HG02623 (cell line): ENCODE results near the gene DNAJC1.
"Not testable (repeated sequence)": the region's sequence is repeated elsewhere in the genome, so short reads cannot be mapped to it uniquely, and the experiment has no call there.

Experiments
- ATAC-seq: cut with Tn5 transposase; IDR thresholded peaks from one replicate; pipeline ENCODE4 v1.9.1; 2021; ENCODE audit warnings: moderate library complexity; ENCODE audit not compliant: unreplicated experiment

The DNAJC1 gene

GRCh38 chr10:21830037-21830436, 173.5 kb downstream of the DNAJC1 start:
- ATAC-seq: no peak

GRCh38 chr10:21827308-21827707, 176.2 kb downstream of the DNAJC1 start:
- ATAC-seq: no peak

- ATAC-seq: no peak
Observed at GRCh38 chr10:21826725-21827124, 176.8 kb downstream of the DNAJC1 start.

DNA sequence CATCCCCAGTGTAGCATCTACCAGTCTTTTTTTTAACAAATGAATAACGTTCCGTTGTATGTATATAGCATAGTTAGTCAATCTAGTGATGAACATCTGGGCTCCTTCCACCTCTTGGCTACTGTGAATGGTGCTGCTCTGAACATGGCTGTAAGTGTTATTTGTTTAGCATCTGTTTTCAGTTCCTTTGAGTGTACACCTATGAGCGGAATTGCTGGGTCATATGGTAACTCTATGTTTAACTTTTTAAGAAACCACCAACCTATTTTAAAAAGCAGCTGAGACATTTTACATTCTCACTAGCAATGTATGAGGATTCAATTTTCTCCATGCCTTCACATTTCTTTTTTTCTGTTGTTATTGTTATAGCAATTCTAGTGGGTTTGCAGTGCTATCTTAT, 178.2 kb downstream of the DNAJC1 start:
- no peak for ATAC-seq

DNA sequence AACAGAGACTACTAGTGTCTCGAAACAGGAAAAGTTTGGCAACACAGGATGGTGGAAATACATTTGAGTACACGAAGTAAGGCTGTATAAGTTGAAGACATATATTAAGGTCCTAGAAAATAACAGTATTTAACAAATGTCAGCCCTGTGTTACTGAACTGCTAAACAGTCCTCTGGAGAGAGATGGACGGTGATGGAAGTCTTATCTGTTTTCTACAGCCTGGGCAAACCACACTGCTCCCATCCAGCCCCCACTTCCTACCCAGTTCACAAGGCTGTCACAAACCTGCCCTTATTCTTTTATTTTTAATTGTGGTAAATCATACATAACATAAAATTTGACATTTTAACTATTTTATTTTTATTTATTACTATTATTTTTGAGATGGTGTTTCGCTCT, 179.1 kb downstream of the DNAJC1 start:
- no peak for ATAC-seq

DNA sequence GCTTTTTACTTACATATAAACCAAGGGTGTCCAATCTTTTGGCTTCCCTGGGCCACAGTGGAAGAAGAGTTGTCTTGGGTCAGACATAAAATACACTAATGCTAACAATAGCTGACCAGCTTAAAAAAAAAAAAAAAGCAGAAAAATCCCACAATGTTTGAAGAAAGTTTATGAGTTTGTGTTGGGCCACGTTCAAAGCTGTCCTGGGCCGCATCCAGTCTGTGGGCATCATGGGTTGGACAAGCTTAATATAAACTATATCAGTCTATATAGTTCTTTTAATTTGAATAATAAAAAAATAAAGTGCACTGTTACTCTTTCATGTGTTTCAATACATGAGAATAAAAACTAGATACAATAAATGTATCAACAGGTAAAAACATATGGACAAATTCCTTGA, 179.9 kb downstream of the DNAJC1 start:
- ATAC-seq: no peak

DNA sequence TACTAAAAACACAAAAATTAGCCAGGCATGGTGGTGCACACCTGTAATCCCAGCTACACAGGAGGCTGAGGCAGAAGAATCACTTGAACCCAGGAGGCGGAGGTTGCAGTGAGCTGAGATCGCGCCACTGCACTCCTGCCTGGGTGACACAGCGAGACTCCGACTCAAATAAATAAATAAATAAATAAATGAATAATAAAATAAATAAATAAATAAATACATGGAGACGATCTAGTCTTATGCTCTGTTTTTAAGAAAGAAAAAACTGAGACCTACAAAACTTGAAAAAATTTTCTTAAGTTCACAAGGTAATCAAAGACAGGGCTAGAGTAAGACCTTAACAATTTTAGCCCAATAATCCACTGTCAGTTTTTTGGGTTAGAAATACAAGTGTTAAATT, 181.3 kb downstream of the DNAJC1 start:
- not testable (repeated sequence) for ATAC-seq

GRCh38 chr10:21820952-21821351, 182.6 kb downstream of the DNAJC1 start:
- no peak for ATAC-seq

- not testable (repeated sequence) for ATAC-seq
Observed at GRCh38 chr10:21818416-21818815, 185.1 kb downstream of the DNAJC1 start.

DNA sequence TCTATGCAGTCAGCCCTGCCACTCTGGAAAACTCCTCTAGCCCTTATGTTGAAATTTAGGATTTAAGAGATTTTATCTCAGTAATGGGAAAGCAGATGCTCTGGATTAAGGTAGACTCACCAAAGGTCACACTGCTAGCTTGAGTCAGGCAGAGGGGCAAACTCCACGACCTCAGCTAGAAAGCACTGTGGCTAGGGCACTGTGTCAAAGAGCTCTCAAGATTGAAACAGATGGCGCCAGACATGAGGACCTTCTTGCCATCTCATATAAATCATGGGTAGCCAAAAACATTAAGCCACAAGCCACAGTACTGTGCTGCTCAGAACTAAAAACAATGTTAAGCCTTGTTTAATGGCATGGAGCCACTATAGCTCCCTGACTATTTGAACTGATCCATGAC, 188.7 kb downstream of the DNAJC1 start:
- ATAC-seq: no peak

- no peak for ATAC-seq
Observed at GRCh38 chr10:21813946-21814345, 189.6 kb downstream of the DNAJC1 start.

GRCh38 chr10:21811245-21811585, 192.3 kb downstream of the DNAJC1 start:
- ATAC-seq: no peak

DNA sequence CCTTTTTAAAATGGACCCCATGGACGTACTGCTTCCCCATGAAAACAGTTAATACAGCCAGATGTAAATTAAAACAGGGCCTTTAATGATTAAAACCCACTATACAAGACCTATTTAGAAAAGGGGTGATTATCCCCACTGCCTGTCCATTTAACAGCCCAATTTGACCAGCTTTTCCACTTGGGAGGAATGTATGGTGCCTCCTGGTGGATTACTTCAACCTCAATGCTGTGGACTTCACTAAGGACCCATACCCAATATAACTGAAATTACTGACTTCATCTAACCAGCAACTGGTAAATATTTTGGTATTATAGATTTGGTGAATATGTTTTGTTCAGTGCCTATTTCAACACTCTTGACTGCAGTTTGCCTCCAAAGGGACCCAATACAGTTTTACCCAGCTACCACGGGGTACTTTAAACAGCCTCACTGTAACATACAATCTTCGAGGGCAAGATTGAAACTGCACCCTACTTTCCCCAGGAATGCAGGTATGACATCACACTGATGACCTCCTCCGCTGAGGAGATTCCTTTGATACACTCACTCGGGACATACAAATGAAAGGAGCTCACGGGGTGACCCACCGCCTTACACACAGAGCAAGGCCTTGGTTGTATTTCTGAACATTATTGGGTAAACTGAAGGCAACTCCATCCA, 192.8 kb downstream of the DNAJC1 start:
- no peak for ATAC-seq

DNA sequence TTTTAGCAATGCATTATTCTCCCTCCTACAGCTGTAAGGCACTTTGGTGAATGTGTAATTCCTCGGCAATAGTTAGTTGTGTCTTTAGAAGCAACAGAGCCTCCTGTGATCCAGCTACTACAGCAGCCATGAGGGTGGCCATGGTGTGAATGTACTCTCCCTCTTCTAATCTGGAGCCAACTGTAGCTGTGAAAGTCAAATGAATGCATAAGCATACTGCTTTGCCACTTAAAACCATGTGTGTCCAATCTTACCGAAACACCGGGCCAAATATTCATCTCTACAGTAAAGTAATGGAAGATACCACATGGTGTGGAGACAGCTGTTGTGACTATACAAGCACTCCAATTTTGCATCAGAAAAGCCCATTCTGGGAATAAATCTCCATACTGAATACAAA, 195.0 kb downstream of the DNAJC1 start:
- no peak for ATAC-seq

DNA sequence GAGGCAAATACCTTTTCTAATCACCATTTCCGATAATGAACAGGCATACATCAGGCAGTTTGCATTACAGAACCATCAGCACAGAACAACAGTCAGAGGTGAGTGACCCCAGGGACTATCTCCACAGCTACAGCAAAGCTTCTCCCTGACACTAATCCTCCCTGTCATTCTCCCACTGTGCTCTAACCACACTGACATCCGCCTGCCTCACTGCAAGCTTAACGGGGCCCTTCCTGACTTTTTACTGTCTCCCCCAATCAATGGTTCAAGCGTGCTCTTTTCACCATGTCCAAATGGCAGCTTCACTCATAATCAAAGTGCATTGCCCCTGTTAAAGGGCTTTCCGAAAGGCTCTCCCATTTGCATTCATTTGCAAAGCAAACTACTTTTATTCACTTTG, 196.3 kb downstream of the DNAJC1 start:
- no peak for ATAC-seq

DNA sequence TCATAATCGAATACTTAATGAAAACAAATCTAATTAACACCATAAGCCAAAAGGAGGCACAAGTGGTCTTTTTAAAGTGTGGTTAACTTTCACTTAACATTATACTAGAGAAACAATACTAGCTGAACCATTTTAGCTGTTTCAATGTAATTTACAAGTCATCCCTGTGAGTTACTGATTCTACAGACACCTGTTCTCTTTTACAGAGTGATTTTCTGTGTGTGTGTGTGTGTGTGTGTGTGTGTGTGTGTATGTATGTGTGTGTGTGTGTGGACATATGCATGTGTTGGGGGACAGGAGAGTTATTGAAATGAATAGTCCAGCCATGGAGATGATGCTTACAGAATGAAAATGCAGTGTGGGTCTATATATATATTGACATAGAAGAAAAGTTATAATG, 200.2 kb downstream of the DNAJC1 start:
- ATAC-seq: no peak

DNA sequence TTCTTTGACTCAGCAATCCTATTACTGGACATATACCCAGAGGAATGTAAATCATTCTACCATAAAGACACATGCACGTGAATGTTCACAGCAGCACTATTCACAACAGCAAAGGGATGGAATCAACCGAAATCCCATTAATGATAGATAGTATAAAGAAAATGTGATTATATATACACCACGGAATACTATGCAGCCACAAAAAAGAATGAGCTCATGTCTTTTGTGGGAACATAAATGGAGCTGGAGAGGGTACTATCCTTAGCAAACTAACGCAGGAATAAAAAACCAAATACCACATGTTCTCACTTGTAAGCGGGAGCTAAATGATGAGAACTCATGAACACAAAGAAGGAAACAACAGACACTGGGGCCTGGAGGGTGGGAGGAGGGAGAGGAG, 201.9 kb downstream of the DNAJC1 start:
- no peak for ATAC-seq

GRCh38 chr10:21797984-21798765, 205.4 kb downstream of the DNAJC1 start:
- ATAC-seq: no peak

- ATAC-seq: no peak
Observed at GRCh38 chr10:21797533-21797932, 206.0 kb downstream of the DNAJC1 start.

DNA sequence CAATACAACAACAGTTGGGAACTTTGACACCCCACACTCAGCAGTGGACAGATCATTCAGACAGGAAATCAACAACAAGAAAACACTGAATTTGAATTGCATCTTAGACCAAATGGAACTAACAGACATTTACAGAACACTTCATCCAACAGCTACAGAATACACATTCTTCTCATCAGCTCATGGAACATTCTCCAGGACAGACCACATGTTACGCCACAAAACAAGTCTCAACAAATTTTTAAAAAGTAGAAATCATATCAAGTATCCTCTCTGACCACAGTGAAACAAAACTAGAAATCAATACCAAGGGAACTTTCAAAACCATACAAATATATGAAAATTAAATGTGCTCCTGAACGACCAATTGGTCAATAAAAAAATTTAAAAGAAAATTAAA, 212.3 kb downstream of the DNAJC1 start:
- no peak for ATAC-seq

- no peak for ATAC-seq
Observed at GRCh38 chr10:21776883-21777282, 226.6 kb downstream of the DNAJC1 start.

DNA sequence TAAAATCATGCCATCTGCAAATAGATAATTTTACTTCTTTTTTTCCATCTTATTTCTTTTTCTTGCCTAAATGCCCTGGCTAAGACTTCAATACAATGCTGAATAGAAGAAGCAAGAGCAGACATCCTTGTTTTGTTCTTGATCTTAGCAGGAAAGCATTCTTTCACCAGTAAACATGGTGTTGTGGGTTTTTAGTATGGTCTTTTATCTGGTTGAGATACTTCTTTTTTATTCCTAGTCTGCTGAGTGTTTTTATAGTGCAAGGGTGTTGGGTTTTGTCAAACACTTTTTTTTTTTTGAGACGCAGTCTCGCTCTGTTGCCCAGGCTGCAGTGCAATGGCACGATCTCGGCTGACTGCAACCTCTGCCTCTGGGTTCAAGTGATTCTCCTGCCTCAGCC, 232.3 kb downstream of the DNAJC1 start:
- no peak for ATAC-seq

DNA sequence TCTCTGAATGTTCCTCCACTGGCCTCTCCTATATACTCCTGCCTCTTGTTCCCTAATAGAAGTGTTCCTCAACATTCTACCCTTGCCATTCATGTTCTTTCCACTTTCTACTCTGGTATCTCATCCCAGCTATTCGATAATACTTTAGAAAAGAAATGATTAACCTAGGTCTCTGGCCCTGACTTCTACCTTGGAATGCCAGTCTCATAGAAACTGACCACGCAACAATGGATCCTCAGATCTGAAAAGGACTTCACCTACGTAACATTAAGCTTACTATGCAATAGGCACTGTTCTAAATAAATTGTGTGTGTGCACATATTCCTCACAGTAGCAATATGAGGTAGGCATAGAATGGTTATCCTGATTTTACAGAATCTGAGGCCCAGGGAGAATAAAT, 234.5 kb downstream of the DNAJC1 start:
- ATAC-seq: no peak
